GM06990 (cell line): ENCODE results near the gene KCTD3.

ENCODE experiments used
- DNase-seq: peaks from one replicate; pipeline ENCODE4 v3.0.0-alpha.2; 2011; ENCODE audit not compliant: insufficient read length; ENCODE audit errors: extremely low read depth
- H3K27me3 ChIP-seq: replicated peaks from 2 replicates; pipeline ENCODE4 v1.6.0; 2011; ENCODE audit warnings: low read length; ENCODE audit not compliant: control insufficient read depth, insufficient read depth
- H3K36me3 ChIP-seq: 2 replicates; pipeline ENCODE4 v1.5.1; 2011; ENCODE audit warnings: low read length; ENCODE audit not compliant: control insufficient read depth, insufficient read depth
- H3K4me3 ChIP-seq: replicated peaks from 2 replicates; pipeline ENCODE4 v1.5.1; 2011; ENCODE audit warnings: low read depth, mild to moderate bottlenecking, control low read depth, low read length
- CTCF ChIP-seq: IDR thresholded peaks from 2 replicates; pipeline ENCODE4 v1.5.1; 2011; ENCODE audit warnings: low read length, control low read depth, mild to moderate bottlenecking, inconsistent platforms; ENCODE audit not compliant: insufficient read depth, poor library complexity, severe bottlenecking

Gene KCTD3

GRCh38 chr1:215566556-215567490, at the start of gene KCTD3:
Gene KCTD3 (plus strand): TSS chr1:215567304. CDS start chr1:215567686, 382 bp downstream.
- Histone ChIP-seq H3K4me3 (peak within 1 kb of the TSS; percentile 88), H3K27me3 (no peaks in the 10 kb centered on the region), H3K36me3 (no peaks in the 10 kb centered on the region)
- peak; percentile 81 for DNase-seq
- no peak for TF ChIP-seq CTCF

GRCh38 chr1:215517441-215517891, 49.6 kb upstream of the KCTD3 start:
- TF ChIP-seq CTCF, result no peak
- Histone ChIP-seq H3K36me3 (no peaks in the 10 kb centered on the region), H3K27me3 (no peaks in the 10 kb centered on the region), H3K4me3 (no peak overlapping the region)
- no peak for DNase-seq

DNA sequence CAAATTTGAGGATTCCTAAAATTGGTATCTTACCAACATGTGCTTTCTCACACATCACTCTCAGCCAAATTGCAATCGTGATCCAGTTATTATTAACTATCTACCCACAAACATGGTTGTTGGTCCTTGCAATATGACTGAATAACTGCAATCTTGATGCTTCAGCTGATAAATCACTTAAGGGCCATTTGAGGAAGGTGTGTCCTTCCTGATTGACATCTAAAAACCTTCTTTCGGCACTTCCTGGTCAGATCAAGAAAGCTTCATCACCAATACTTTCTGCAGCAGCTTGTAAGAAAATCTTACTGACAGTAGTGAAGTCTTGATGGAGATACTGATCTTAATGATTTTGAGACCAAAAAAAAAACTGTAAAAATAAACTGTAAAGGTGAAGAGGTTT, 48.5 kb upstream of the KCTD3 start:
- TF ChIP-seq CTCF, result no peak
- Histone ChIP-seq H3K4me3 (no peak overlapping the region), H3K36me3 (no peaks in the 10 kb centered on the region), H3K27me3 (no peaks in the 10 kb centered on the region)
- no peak for DNase-seq

GRCh38 chr1:215521279-215521678, 45.8 kb upstream of the KCTD3 start:
- no peak for TF ChIP-seq CTCF
- DNase-seq, result no peak
- Histone ChIP-seq H3K4me3 (no peak overlapping the region), H3K36me3 (no peaks in the 10 kb centered on the region), H3K27me3 (no peaks in the 10 kb centered on the region)

DNA sequence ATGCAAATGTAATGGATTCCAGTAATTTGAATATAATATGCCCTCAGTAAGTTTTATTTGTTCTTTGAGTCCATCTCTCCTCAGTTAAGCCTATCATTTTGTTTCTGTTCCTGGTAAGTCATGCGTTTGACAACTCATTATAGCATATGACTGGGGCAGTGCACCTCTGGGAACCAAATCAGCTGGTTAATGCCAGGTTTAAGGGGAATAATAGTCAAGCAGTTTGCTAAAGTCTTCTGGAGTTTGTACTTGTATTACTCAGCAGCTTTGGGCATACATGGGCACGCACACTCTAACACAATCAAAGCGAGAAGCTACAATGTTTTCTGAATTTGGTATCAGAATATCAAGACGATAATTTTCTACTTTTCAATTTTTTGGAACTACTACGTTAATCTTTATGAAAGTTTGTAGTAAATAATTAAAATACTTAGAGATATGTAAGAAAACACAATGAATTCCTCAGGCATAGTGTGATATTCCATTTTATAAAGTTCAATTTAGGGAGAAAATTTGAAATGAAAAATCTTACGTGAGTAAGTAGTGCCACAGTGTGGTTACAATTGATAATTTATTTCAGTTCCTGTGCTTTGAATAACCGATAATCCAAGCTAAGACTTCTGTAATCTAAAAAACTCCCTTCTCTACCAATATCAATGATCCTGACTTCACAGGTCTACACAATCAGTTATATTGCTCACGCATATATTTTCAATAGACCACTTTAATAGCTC, 43.8 kb upstream of the KCTD3 start:
- Histone ChIP-seq H3K27me3 (no peaks in the 10 kb centered on the region), H3K4me3 (no peak overlapping the region), H3K36me3 (no peaks in the 10 kb centered on the region)
- no peak for DNase-seq
- TF ChIP-seq CTCF, result no peak
